IPS DF 19.7 (cell line): ENCODE results near the gene MBD3.
"Not testable (repeated sequence)": the region's sequence is repeated elsewhere in the genome, so short reads cannot be mapped to it uniquely, and the experiment has no call there.

Source experiments
- DNase-seq: peaks from one replicate; pipeline ENCODE4 v3.0.0-alpha.2; 2013; ENCODE audit warnings: low read depth, low spot score

The MBD3 gene

DNA sequence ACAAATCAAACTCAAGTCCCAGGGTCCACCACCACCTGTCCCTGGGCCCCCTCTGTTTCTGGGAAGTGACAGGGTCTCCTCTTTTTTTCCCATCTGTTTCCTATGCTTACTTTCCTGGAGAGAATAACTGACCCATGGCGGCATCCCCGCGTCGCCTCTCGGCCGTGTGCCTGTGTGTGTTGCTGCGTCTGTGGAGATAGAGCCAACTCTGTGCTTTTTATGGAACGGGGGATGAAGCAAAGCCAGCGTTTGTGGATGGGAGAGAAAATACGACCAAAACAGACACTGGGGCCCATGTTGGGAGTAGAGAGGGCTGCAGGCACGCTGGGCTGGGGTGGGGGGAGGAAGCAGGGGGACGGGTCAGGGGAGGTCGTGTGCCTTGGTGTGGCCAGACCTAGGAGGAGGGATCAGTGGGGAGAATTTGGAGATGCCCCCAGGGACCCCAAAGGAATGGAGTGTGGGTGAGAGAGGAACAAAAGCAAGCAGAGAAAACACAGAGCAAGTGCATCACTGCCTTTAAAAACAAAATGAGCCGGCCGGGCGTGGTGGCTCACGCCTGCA, 52.2 kb downstream of the MBD3 start:
- DNase-seq: no peak

- not testable (repeated sequence) for DNase-seq
Measured at GRCh38 chr19:1539749-1540148, 52.9 kb downstream of the MBD3 start.

DNA sequence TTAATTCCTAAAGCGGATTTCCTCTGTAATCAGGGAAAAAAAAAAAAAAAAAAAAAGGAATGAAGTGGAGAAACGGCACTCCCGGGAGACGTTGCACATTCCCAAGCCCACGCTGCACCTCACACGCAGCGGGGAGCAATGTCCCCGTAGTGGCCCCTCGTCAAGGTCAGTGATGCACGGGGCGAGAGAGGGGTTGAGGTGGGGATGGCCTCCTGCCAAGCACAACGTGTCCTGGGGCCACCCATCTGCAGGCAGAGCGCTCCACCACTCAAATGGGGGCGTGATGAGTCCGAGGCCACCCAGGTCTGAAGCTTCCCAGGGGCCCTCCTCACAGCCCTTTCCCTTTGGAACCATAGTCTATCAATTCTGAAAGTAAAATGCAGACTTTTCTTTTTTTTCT, 53.7 kb downstream of the MBD3 start:
- DNase-seq: no peak

GRCh38 chr19:1535699-1536098, 57.0 kb downstream of the MBD3 start:
- not testable (repeated sequence) for DNase-seq

DNA sequence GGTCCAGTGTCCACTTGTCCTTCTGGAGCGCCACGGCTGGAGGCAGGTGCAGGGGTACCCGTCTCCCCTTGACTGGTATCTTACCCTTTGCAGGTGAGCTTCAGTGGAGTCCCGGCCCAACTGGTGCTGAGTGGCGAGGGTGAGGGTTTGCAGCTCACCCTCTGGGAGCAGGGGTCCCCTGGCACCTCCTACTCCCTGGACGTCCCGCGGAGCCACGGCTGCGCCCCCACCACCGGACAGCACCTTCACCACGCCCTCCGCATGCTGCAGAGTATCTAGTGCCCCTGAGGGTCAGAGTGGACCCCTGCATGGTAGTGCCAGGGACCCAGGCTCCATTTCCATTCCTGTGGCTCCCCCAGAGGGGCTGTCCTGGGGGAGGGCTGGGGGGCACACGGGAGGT, 57.7 kb downstream of the MBD3 start:
- DNase-seq: no peak

- no peak for DNase-seq
Measured at GRCh38 chr19:1533510-1534150, 59.0 kb downstream of the MBD3 start.

GRCh38 chr19:1532003-1532402, 60.7 kb downstream of the MBD3 start:
- no peak for DNase-seq

DNA sequence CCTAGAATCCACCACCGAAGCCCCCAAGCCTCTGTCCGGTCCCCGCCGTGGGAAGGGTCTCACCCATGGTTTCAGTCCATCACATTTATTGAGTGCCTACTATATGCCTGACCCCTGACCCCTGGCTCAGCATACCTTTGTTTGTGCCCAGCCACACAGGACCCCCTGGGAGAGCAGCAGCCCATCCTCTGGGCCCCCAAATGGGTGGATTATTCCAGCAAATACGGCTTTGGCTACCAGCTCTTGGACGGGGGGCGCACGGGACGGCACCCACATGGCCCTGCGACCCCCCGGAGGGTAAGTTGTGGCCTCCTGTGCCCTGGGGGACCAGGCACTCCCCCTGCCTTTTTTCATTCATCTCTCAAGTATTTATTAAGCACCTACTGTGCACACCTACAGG, 61.1 kb downstream of the MBD3 start:
- DNase-seq: no peak

DNA sequence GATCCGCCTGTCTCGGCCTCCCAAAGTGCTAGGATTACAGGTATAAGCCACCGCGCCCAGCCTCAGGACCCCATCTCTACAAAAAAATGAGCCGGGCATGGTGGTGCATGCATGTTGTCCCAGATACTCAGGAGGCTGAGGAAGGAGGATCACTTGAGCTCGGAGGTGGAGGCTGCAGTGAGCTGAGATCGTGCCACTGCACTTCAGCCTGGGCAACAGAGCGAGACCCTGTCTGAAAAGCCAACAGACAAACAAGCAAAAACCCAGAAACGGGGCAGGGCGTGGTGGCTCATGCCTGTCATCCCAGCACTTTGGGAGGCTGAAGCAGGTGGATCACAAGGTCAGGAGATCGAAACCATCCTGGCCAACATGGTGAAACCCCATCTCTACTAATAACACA, 61.8 kb downstream of the MBD3 start:
- DNase-seq: not testable (repeated sequence)

DNA sequence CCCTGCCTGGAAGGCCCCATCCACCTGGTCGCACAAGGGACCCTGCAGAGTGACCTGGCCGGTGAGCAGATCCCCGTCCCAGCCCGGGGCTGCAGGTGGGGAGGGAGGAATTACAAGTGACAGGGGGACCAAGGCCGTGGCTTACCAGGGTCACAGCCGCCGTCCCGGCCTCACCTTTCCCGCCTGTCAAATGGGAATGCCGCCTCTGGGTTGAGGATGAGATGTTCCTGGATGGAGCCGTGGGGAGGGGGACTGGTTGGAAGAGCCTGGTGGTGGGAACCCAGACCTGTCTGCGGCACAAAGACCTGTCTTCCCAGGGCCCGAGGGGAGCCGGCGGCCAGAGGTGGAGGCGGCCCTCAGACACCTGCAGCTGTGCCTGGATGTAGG, 63.2 kb downstream of the MBD3 start:
- no peak for DNase-seq

DNA sequence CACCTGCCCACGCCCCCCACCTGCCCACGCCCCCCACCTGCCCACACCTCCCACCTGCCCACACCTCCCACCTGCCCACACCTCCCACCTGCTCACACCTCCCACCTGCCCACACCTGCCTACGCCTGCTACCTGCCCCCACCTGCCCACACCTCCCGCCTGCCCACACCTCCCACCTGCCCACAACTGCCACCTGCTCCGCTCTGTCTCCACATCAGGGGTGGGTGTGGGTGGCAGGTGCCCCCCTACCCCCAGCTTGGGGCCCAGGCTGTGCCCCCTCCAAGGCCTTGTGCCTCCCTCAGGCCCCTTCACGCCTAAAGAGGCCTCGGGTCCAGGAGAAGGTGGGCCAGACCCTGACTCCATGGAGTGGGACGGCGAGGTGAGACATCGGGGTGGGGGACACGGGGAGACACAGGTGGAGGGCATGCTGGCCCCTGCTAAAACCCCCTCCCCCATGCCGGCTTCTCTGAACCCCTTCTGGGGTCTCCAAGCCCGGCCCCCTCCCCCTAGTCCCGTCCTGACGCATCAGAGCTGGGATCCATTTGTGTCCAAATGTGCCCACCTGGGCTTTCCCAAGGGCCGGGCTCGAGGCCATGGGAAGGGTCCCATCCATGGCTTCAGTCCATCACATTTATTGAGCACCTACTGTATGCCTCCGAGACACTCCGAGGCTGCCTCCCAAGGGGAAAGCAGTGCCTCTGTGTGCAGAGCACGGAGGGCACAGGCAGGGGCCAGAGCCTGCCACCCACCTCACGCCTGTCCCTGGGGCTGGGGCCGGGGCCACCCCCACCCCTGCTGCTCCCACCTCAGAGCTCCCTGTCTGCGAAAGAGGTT, 63.9 kb downstream of the MBD3 start:
- DNase-seq: no peak

DNA sequence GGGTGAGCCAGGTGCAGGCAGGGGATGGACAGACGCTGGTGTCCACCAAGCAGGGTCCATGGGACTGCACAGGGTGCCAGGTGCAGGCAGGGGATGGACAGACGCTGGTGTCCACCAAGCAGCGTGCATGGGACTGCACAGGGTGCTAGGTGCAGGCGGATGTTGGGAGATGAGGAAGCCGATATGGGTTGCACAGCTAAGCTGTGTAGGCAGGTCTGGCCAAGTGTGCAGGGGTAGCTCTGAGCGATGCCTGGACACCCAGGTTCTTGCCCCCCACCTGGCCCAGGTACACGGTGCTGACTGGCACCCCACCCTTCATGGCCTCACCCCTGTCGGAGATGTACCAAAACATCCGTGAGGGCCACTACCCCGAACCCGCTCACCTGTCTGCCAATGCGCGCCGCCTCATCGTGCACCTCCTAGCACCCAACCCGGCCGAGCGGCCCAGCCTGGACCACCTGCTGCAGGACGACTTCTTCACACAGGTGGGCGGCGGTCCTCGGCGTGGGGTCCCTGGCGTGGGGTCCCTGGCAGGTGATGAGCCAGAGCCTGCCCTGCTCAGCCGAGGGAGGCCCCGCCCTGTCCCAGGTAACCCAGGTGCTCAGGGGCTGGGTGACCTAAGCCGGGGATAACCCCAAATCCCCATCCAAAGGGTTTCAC, 64.9 kb downstream of the MBD3 start:
- DNase-seq: no peak

DNA sequence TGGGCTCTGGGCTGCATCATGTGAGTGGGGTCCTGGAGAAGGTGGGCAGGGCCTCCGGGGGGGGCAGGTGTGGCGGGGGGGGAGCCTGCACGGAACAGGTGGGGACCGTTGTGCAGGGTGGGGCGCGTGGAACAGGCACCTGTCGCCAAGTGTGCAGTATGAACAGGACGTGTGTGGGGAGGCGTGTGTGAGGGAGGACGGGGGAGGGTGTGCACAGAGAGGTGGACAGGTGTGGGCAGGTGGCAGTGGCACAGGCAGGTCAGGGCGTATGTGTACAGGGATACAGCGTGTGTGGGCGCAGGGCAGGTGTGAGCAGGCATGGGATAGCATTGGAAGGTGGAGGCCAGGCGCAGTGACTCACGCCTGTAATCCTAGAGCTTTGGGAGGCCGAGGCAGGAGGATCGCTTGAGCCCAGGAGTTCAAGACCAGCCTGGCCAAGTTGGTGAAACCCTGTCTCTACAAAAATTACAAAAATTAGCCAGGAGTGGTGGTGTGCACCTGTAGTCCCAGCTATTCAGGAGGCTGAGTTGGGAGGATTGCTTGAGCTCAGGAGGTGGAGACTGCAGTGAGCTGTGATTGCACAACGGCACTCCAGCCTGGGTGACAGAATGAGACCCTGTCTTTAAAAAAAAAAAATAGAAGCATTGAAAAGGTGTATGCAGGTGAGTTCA, 65.6 kb downstream of the MBD3 start:
- DNase-seq: no peak

DNA sequence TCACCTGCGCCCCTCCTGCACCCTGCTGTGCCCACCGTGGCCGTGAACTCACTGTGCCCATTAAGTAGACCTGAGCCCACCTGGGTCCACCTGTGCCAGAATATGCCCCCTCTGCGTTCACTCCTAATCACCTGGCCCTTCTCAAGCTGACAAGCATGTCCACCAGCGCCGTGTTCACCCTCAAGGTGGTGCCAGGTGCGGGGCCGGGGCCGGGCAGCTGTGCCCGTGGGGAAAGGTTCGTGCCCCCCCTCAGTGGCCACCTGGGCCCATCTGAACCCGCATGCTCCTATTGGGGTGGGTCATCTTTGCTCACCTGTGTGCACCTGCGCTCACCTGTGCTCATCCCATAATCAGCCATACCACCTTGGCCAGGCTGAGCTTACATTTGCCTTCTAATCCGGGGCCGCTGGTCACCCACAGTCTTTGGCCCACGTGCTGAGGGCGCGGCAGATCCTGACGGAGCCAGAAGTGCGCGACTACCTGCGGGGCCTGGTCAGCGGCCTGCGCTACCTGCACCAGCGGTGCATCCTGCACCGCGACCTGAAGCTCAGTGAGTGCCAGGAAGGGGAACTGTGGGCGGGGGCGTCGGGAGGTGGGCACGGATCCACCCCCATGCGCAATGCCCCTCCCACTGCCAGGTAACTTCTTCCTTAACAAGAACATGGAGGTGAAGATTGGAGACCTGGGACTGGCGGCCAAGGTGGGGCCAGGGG, 66.4 kb downstream of the MBD3 start:
- no peak for DNase-seq

DNA sequence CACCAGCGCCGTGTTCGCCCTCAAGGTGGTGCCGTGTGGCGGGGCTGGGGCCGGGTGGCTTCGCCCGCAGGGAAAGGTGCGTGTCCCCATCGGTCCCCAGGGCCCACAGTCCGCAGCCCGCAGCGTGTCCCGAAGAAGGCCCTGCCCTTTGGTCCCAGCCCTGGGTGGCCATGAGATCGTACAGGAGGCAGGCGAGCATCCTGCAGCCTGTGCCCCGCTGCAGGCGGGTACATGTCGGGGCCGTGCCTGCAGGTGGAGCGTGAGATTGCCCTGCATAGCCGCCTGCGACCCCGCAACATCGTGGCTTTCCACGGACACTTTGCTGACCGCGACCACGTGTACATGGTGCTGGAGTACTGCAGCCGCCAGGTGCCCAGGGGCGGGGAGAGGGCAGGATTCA, 67.3 kb downstream of the MBD3 start:
- DNase-seq: no peak

GRCh38 chr19:1524972-1525325, 67.7 kb downstream of the MBD3 start:
- DNase-seq: no peak

DNA sequence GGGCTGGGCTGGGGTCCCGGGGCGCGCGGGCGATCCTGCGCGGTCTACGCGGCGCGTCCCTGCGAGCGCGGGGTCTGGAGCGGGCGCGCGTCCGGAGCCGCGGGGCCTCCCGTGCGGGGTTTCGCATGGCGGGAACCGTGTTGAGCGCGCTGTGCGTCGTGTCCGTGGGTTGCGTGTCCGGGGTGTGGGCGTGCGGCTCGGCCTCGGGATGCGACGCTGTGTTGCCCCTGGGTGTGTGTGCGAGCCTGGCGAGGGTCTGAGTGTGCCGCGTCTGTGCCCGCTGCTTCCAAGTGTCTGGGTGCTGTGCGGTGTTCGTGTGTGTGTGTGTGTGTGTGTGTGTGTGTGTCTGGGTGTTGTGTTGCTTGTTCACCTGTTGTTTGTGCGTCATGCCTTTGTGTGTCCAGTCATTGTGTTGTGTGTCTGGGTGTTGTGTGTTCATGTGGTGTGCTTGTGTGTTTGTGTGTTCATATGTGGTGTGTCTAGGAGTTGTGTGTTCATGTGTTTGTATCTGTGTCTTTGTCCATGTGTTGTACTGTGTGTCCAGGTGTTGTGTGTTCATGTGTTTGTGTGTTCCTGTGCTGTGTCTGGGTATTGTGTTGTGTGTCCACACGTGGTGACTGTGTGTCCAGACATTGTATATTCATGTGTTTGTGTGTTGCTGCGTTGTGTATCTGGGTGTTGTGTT, 68.2 kb downstream of the MBD3 start:
- no peak for DNase-seq
